Activated CD8-positive, alpha-beta memory T cell treated with anti-CD3 and anti-CD28 coated beads, Interleukin-2, amount 50 U/mL, for 48 hours (primary cell): ENCODE measurements around the gene RRP1B.
"Not testable (repeated sequence)": the region's sequence is repeated elsewhere in the genome, so short reads cannot be mapped to it uniquely, and the experiment has no call there.

Source experiments
- DNase-seq: peaks from one replicate; pipeline ENCODE4 v3.0.0-alpha.2; 2020

RRP1B gene

DNA sequence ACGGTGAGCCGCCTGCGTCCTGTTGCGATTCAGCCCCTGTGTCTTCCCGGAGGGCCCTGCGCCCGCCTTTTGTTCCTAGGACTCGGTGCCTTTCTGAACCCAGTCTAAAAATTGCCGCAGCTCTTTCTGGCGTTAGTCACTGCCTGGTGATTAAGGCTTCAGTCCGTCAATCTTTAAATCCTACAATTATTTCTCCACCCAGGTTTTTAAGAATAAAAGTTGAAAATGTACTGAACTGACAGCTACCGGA lies 43.4 kb downstream of the RRP1B start:
- DNase-seq, result no peak

DNA sequence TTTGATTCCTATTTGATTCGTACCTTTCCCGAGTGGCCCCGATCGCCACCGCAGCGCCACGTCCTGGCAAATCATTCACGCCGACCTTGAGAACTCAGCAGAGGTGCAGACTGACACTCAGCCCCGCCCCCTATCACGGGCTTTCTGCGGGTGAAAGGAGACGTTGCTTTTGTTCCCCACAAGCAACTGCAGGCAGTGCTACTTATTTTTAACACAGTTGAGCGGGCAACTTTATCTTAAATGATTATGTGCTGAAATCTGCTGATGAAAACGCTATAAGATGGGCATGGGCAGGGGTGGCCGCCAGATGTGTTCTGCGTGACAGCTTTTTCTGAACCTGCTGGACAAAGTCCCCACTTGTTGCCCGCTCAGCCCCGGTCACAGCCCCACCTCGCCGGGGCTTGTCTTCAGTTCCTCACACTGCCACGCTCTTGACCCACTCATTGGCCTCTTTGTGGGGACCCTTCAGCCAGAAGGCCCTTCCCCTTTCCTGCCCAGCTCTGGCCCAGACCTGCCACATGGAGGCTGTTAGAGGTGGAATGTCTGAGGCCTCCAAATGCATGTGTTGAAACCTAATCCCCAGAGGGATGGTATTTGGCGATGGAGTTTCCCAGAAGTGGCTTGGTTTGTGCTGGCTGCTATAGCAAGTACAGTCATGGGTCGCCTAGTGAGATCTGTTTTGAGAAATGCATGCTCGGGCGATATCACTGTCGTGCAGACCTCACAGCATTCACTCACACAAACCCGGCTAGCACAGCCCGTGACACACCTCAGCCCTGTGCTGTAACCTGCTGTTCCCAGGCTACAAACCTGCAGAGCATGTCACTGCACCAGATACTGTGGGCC lies 43.9 kb downstream of the RRP1B start:
- no peak for DNase-seq

- DNase-seq, result no peak
These were observed 48.1 kb downstream of the RRP1B start for GRCh38 chr21:43707462-43707861.

DNA sequence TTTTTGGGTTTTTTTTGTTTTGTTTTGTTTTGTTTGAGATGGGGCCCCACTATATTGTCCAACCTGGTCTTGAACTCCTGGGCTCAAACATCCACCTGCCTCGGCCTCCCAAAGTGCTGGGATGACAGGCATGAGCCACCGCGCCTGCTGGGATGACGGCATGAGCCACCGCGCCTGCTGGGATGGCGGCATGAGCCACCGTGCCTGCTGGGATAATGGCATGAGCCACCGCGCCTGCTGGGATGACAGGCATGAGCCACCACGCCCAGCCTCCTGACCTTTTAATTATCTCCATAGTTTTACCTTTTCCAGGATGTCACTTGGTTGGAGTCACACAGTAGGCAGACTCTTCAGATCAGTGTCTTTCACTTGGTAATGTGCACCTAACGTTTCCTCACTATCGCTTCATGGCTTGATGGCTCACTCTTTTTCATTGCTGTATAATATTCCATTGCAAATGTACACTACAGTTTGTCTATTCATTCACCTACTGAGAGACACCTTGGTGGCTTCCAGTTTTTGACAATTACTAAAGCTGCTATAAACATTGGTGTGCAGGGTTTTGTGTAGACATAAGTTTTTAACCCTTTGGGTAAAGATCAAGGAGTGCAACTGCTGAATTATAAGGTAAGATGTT lies 49.5 kb downstream of the RRP1B start:
- no peak for DNase-seq

GRCh38 chr21:43712268-43712942 lies 53.0 kb downstream of the RRP1B start:
- DNase-seq, result no peak

DNA sequence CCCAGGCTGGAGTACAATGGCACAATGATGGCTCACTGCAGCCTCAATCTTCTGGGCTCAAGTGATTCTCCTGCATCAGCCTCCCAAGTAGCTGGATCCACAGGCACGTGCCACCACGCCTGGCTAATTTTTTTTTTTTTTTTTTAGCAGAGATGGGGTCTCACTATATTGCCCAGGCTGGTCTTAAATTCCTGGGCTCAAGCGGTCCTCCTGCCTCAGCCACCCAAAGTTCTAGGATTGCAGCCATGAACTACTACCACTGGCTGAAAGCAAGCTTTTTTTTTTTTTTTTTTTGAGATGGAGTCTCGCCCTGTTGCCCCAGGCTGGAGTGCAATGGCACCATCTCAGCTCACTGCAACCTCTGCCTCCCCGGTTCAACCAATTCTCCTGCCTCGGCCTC lies 53.8 kb downstream of the RRP1B start:
- not testable (repeated sequence) for DNase-seq

DNA sequence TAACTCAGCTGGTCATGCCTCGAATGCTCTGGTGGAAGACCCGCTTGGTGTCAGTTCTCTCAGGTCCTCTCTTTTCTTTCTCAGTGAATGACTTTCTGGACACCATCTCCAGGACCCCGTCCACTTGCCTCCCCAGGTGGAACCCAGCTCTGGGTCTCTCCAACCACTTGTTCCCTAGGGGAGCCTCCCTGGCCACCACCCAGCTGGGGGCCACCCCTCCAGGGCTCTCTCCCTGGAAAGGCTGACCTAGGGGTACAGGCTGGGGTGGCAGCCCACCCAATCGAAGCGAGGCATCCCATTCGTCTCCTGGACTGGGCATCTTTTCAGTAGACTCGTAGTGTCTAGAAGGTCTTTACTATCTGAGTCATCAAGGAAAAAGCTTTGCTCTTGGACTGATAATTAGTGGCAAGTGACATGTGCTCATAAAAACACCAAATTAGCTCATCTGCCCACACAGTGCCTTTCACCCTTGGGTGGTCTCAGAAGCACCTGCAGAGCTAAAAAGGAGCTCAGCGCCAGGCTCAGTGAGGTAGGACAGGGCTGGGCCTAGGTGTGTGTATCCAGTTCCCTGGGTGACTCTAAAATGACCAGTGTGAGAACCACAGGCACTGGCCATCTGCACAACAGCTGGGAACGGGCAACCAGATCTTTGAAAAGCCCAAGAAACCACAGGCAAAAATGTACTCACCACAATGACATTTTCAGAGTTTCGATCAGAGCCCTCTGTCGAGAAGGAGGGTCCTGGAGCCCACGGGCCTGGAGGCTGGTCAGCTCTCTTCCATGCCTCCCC lies 57.2 kb downstream of the RRP1B start:
- no peak for DNase-seq

- DNase-seq, result no peak
These were observed 58.0 kb downstream of the RRP1B start for GRCh38 chr21:43717166-43717853.

GRCh38 chr21:43717967-43718871 lies 58.9 kb downstream of the RRP1B start:
- no peak for DNase-seq

- peak; percentile 89 for DNase-seq
These were observed 59.8 kb downstream of the RRP1B start, which contains the start of gene PDXK for GRCh38 chr21:43718872-43719747. TSS of gene PDXK (plus strand) at chr21:43719129. CDS start at chr21:43719295, 166 bp downstream.

DNA sequence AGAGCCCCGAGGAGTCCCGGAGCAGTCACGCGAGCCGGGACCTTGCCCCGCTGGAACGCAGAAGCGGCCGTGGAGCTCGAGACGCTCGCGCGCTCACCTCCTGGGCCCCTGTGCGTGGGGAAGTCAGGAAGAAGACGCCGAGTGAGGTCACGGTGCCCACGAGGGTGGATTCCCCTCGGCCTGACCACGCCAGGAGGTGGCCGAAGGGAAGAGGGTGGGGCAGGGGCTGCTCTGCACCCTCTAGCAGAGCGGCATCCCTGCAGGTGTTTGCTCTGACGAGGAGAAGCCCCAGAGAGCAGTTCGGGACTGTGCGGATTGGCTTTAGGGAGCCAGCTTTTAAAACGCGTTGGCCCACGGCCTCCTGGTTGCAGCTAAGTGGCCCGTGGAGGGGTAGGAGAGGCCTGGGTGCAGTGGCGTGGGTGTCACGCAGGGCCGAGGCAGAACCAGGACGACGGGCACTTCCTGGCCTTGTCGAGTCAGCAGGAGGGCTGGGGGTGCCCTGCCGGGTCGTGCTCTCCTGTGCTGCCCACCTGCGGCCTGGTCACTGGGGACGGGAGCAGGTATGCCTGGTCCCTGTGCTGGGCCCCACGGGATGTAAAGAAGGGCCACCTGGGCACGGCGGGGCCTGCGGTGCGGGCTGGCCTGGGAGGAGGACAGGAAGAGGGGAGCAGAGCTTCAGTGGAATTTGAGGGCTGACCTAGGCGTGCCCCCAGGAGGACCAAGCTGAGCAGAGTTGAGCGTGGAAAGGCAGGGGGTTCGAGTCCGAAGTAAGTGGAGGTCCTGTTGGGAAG lies 60.6 kb downstream of the RRP1B start:
- DNase-seq, result no peak

DNA sequence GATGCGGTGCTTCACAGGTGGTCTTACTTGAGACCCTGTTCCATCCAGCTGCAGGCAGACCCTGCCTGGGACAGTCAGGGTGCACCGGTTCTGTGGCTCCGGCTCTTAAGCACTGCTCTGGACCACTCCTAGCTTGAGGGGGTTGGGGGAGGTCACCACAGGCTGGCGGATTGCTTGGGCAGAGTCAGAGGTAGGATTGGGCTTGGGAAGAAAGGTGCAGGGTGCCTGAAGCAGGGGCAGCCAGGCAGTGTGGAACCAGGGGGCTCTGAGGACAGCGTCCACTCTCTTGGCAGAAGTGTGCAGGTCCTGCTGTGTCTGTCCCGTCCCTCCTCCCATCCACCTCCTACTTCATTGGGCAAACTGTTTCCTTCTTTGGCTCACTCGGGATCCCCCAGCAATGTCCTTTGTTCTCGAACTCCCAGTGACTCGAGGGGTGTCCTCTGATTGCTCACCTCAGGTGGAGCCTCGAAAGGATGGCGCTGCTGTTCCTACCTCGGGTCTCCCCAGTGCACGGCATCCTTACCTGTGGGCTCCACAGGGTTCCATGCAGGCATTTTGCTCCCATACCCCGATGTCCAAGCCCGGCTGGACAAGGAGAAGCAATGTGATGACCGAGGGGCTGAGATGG lies 61.3 kb downstream of the RRP1B start:
- no peak for DNase-seq

DNA sequence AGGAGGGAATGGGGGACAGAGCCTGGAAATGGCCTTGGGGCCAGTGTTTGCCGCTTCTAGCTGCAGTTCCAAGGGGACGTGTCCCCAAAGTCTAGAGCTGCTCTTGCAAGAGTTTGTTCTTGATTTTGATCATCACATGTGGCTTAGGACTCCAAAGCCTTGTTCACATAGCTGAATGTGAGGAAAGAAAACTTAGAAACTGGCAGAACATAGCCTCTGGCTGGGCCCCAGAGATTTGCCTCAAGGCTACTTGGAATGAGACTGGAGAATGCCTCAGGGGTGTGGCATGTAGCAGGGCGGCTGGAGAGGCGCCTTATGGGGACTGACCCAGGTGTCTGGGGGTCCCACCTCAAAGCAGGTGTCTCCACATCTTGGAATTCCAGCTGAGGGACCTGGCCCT lies 61.8 kb downstream of the RRP1B start:
- no peak for DNase-seq

DNA sequence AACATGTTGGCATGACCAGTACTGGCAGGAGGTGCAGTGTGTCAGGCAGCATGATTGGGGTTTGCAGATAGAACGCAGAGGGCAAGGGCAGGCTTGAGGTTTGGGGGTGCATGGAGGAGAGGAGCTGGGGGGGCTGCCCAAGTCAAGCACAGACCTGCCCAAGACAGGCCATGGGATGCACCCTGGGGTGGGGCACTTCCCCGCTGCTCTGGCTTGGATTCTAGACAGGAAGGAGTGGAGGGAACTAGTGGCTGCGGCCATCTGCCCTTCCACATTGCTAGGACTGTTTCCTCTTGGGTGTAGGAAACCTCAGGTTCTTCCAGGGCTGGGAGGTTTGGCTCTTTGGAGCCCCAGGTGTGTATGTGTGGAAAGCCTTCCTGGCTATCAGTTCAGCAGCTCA lies 62.6 kb downstream of the RRP1B start:
- DNase-seq, result no peak

- DNase-seq, result no peak
These were observed 64.3 kb downstream of the RRP1B start for GRCh38 chr21:43723648-43724047.

DNA sequence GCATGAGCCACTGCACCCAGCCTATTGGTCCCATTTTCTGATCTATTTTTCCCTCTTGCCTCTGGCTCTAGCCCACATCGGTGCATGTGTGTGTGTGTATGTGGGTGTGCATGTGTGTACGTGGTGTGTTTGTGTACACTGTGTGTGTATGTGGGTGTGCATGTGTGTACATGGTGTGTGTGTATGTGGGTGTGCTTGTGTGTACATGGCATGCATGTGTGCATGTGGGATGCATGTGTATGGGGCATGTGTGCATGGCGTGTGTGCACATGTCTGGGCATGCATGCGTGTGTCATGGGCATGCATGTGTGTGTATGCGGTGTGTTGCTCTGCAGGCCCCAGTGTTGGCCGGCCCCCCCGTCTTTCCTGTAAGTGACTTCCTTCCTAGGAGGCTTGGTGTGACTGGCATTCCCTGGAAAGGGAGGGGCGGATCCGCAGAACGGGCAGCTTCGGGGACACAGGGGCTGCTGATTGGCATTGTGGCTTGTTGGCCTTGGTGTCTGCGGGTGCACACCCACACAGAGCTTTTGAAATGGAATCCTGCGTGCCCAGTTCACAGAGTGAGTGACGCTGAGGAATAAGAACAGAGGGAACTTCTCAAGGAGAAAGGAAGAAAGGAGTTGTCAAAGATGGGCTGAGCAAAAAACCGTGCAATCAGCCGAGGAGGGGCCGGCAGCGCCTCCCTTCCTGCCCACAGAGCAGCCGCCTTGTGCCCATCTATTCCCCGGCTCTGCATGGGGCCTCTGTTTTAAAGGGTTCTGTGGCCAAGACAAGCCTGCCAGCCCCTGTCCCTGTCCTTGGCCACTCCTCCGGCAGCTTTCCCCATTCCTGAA lies 67.5 kb downstream of the RRP1B start:
- DNase-seq, result no peak

GRCh38 chr21:43727519-43728153 lies 68.3 kb downstream of the RRP1B start:
- no peak for DNase-seq

- DNase-seq, result no peak
These were observed 68.8 kb downstream of the RRP1B start for GRCh38 chr21:43728154-43728466.
